ENCODE measurements around the gene GRIK3. TPM values are rescaled to one million over a fixed set of nuclear protein-coding genes. Genes with fewer than 3 reads are reported as not detected.

Gene GRIK3
- total and polyA plus RNA-seq, 2 of the 8 experiments (the other 6 are each of a cell fraction or from before 2014, with no cell fraction given), result 2.1 to 3.4 TPM

DNA sequence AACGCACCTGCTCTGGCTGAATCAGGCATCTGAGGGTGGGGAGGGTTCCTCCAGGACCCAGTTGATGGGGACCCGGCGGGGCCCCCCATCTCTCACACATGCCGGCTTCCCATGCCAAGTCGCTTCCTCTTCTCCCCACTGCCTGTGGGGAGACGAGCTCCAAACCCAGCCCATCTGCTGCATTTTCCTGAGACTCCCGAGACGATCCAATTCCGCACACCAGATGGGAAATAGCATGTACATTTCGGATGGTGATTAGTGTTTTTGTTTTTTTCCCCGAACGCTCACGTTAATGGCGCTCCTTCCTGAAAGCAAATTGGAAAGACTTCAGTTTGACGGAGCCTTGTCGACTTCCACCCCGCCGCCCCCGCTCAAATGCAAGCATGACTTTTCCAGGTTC, 13.2 kb upstream of the GRIK3 start:
- Histone ChIP-seq H3K23ac (ENCODE audit: insufficient read length) (no peak overlapping the region), H3K9ac (replicated peaks in 1 of 4; ENCODE audit: extremely low read depth in 1 of 4, low read depth in 3 of 4, low read length in 3 of 4) (no peak overlapping the region), H3K9me3 (ENCODE audit: insufficient read depth in 2 of 2, low read depth in 1 of 2, low read length in 1 of 2) (no peaks in the 10 kb centered on the region), H3K23me2 (ENCODE audit: low read depth, low read length) (0 out of 2 replicates have a peak, but pooled peaks cover 2% of the 10 kb centered on the region), H2BK20ac (ENCODE audit: low read length) (no peak overlapping the region), H2AK5ac (ENCODE audit: low read depth, low read length) (no peak overlapping the region), H4K8ac (ENCODE audit: extremely low read depth, insufficient read depth, low read length) (no peak overlapping the region), H2BK5ac (ENCODE audit: low read depth, low read length) (no peak overlapping the region), H3K14ac (ENCODE audit: insufficient read length) (no peak overlapping the region), H3K4me2 (ENCODE audit: insufficient read depth in 1 of 2, low read depth in 2 of 2, low read length in 2 of 2) (no peak overlapping the region), H3K56ac (replicated peaks; ENCODE audit: insufficient read length, low read depth, low read length) (no peak overlapping the region), H3K79me2 (ENCODE audit: control insufficient read depth in 1 of 2, insufficient read depth in 2 of 2, low read length in 2 of 2) (no peaks in the 10 kb centered on the region), H3K4me1 (replicated peaks in 1 of 4; ENCODE audit: control insufficient read depth in 3 of 4, insufficient read depth in 4 of 4, low read length in 3 of 4) (peaks cover 8 to 16% (median 14%) of the 10 kb centered on the region in 4 experiments), H3K36me3 (ENCODE audit: control insufficient read depth in 2 of 4, insufficient read depth in 4 of 4, low read length in 3 of 4) (no peaks in the 10 kb centered on the region), H4K91ac (replicated peaks; ENCODE audit: insufficient read length, low read length) (no peak overlapping the region), H3K27ac (ENCODE audit: low read depth, low read length) (no peak overlapping the region), H3K18ac (ENCODE audit: extremely low read depth, low read length) (no peak overlapping the region), H4K20me1 (replicated peaks in 1 of 2; ENCODE audit: control insufficient read depth in 1 of 2, insufficient read depth in 2 of 2, low read length in 2 of 2) (no peaks in the 10 kb centered on the region), H2BK15ac (ENCODE audit: low read length) (no peak overlapping the region), H3K27me3 (replicated peaks in 1 of 4; ENCODE audit: control insufficient read depth in 3 of 4, extremely low read depth in 1 of 4, insufficient read depth in 3 of 4, low read length in 3 of 4) (no peaks in the 10 kb centered on the region; a peak in 1 of 7 replicates), H3K4me3 (ENCODE audit: extremely low read depth in 1 of 4, insufficient read depth in 2 of 4, low read depth in 3 of 4, low read length in 4 of 4) (no peak overlapping the region), H2AFZ (ENCODE audit: low read length) (no peak overlapping the region), H3K4ac (replicated peaks; ENCODE audit: insufficient read length, low read depth, low read length) (no peak overlapping the region), H3K79me1 (ENCODE audit: low read depth, low read length) (no peaks in the 10 kb centered on the region), H2BK12ac (ENCODE audit: low read depth, low read length) (no peak overlapping the region), H2BK120ac (replicated peaks; ENCODE audit: low read depth, low read length) (no peak overlapping the region), H4K5ac (ENCODE audit: insufficient read length, low read depth, low read length) (no peak overlapping the region)
- 88% methylated on average over 19 of the region's 19 CpGs; no CpG with 5 or more reads in 1 of the 2 experiments for WGBS, 2 experiments (ENCODE audit: extremely low coverage in 1 of 2, insufficient coverage in 1 of 2, insufficient read length in 1 of 2, insufficient replicate concordance in 2 of 2, low coverage in 1 of 2, low lambda C conversion rate in 2 of 2, missing lambda C conversion rate in 1 of 2)
- FAIRE-seq, result no peak
- DNase-seq (ENCODE audit: low read depth in 1 of 2, low spot score in 2 of 2), result no peak
- CTCF ChIA-PET (ENCODE audit: partially characterized antibody), result no interaction called here
- POLR2A ChIA-PET (ENCODE audit: partially characterized antibody), result no interaction called here
